A673 (cell line): Measurements from ENCODE around the gene GOLGA7B. TPM values are rescaled to one million over a fixed set of nuclear protein-coding genes. Genes with fewer than 3 reads are reported as not detected.

Source experiments
- BruUV-seq: library from RNA; stranded (reverse); fragments of 400-500 nt; replicated peaks from 2 replicates; lab custom pipeline; 2021; lab: Mats Ljungman, UMichigan
- CTCF ChIA-PET: fragments of 300-600 bp; sonication (Branson Sonifier 250); formaldehyde crosslinking; loops from one replicate; lab custom pipeline; 2022; ENCODE audit warnings: antibody characterized with exemption; lab: Charles Lee
- POLR2A ChIA-PET: fragments of 300-600 bp; sonication (Branson Sonifier 250); formaldehyde crosslinking; loops from one replicate; lab custom pipeline; 2022; ENCODE audit warnings: antibody characterized with exemption; ENCODE audit not compliant: low non-redundant PET; lab: Charles Lee
- DNase-seq: peaks from one replicate; pipeline ENCODE4 v3.0.0-alpha.2; 2015; ENCODE audit warnings: low spot score
- H3K27ac ChIP-seq: fragments of 200-600 bp; sonication (generic); 2 replicates; pipeline ENCODE4 v1.5.1; 2016; ENCODE audit warnings: mixed run types, low read depth, mild to moderate bottlenecking, mixed read lengths, antibody characterized with exemption, low read length; ENCODE audit not compliant: poor library complexity, severe bottlenecking
- H3K27me3 ChIP-seq: fragments of 200-600 bp; sonication (generic); replicated peaks from 2 replicates; pipeline ENCODE4 v1.6.1; 2017; ENCODE audit warnings: mixed run types, low read depth, mild to moderate bottlenecking, mixed read lengths, antibody characterized with exemption, low read length; ENCODE audit not compliant: insufficient read depth, poor library complexity
- H3K36me3 ChIP-seq: fragments of 200-600 bp; sonication (generic); 2 replicates; pipeline ENCODE4 v1.6.1; 2016; ENCODE audit warnings: mixed run types, mild to moderate bottlenecking, mixed read lengths, antibody characterized with exemption, low read length; ENCODE audit not compliant: insufficient read depth, poor library complexity, severe bottlenecking
- H3K4me1 ChIP-seq: fragments of 200-600 bp; sonication (generic); 2 replicates; pipeline ENCODE4 v1.6.1; 2017; ENCODE audit warnings: mixed run types, mild to moderate bottlenecking, mixed read lengths, antibody characterized with exemption, low read length; ENCODE audit not compliant: insufficient read depth, poor library complexity, severe bottlenecking
- H3K4me3 ChIP-seq: fragments of 200-600 bp; sonication (generic); 2 replicates; pipeline ENCODE4 v1.5.1; 2016; ENCODE audit warnings: low read depth, mixed run types, mild to moderate bottlenecking, mixed read lengths, low read length; ENCODE audit not compliant: poor library complexity, severe bottlenecking
- H3K9me3 ChIP-seq: fragments of 200-600 bp; sonication (generic); 2 replicates; pipeline ENCODE4 v1.6.1; 2016; ENCODE audit warnings: mixed run types, low read depth, mild to moderate bottlenecking, mixed read lengths, antibody characterized with exemption, low read length; ENCODE audit not compliant: poor library complexity, severe bottlenecking
- CTCF ChIP-seq: fragments of 300-800, 200-600 bp; sonication (generic); conservative IDR thresholded peaks from 2 replicates; pipeline ENCODE4 v1.5.1; 2017; ENCODE audit warnings: low read depth, mild to moderate bottlenecking, antibody characterized with exemption, low read length, moderate library complexity, mixed read lengths
- EZH2 ChIP-seq: fragments of 200-600 bp; sonication (generic); IDR thresholded peaks from 2 replicates; pipeline ENCODE4 v1.6.1; 2017; ENCODE audit warnings: borderline replicate concordance, low read depth, mild to moderate bottlenecking, mixed read lengths, antibody characterized with exemption, low read length; ENCODE audit not compliant: poor library complexity, severe bottlenecking
- intact Hi-C: fragments of 100-400 bp; cut with micrococcal nuclease; formaldehyde crosslinking; loops from one replicate; pipeline ENCODE4 v1.10.0; 2022; ENCODE audit not compliant: unreplicated experiment
- total RNA-seq: library from RNA; stranded (reverse); gene quantifications from 2 replicates; pipeline ENCODE4 v1.2.3, GENCODE V29; 2021

GOLGA7B gene
- total RNA-seq, 1 experiment from 2014 or later: 0.64 TPM

- H3K9me3 ChIP-seq: no peaks in the 10 kb centered on the region
- H3K36me3 ChIP-seq: no peaks in the 10 kb centered on the region
- TF ChIP-seq EZH2 (no peak), CTCF (no peak)
- POLR2A ChIA-PET: no interaction called here
- BruUV-seq: no TSS peak
- H3K4me3 ChIP-seq: no peak overlapping the region
- H3K4me1 ChIP-seq: no peaks in the 10 kb centered on the region
- H3K27me3 ChIP-seq: no peaks in the 10 kb centered on the region
- intact Hi-C loops: no loop called here
- no peak for DNase-seq
- CTCF ChIA-PET: no interaction called here
- no peak overlapping the region for H3K27ac ChIP-seq
Observed at GRCh38 chr10:97820096-97820704, 29.4 kb upstream of the GOLGA7B start.

GRCh38 chr10:97821308-97822038 is 28.2 kb upstream of the GOLGA7B start:
- H3K4me1 ChIP-seq: no peaks in the 10 kb centered on the region
- intact Hi-C loops: no loop called here
- CTCF ChIA-PET: no interaction called here
- H3K27me3 ChIP-seq: no peaks in the 10 kb centered on the region
- POLR2A ChIA-PET: no interaction called here
- H3K4me3 ChIP-seq: no peak overlapping the region
- no peaks in the 10 kb centered on the region for H3K9me3 ChIP-seq
- no peak overlapping the region for H3K27ac ChIP-seq
- BruUV-seq: no TSS peak
- TF ChIP-seq CTCF (no peak), EZH2 (no peak)
- H3K36me3 ChIP-seq: no peaks in the 10 kb centered on the region
- no peak for DNase-seq

- Histone ChIP-seq H3K27me3 (no peaks in the 10 kb centered on the region), H3K4me3 (no peak overlapping the region), H3K9me3 (no peaks in the 10 kb centered on the region), H3K27ac (no peak overlapping the region), H3K4me1 (no peaks in the 10 kb centered on the region), H3K36me3 (no peaks in the 10 kb centered on the region)
- ChIA-PET POLR2A (no interaction called here), CTCF (no interaction called here)
- no peak for TF ChIP-seq EZH2
- no peak for TF ChIP-seq CTCF
- BruUV-seq: no TSS peak
- DNase-seq: no peak
- intact Hi-C loops: no loop called here
Observed at GRCh38 chr10:97822261-97822687, 27.4 kb upstream of the GOLGA7B start.
